OCI-LY1 (cell line): ENCODE data around the gene PSMA5.

Experiments
- H2AFZ ChIP-seq: fragments of 200-600 bp; sonication (generic), shearing (Covaris generic); 2 replicates; pipeline ENCODE4 v1.6.0; 2014; ENCODE audit warnings: antibody characterized with exemption, mild to moderate bottlenecking, low read length
- H3F3A ChIP-seq: fragments of 200-600 bp; sonication (generic), shearing (Covaris generic); 2 replicates; pipeline ENCODE4 v1.6.0; 2014; ENCODE audit warnings: mild to moderate bottlenecking, antibody characterized with exemption, low read length, moderate library complexity; ENCODE audit not compliant: insufficient read depth
- H3K27ac ChIP-seq: fragments of 200-600 bp; sonication (generic); 2 replicates; pipeline ENCODE4 v1.5.1; 2014; ENCODE audit warnings: low read length, mixed run types, mild to moderate bottlenecking, low read depth; ENCODE audit not compliant: poor library complexity, severe bottlenecking
- H3K27me3 ChIP-seq: fragments of 200-600 bp; sonication (generic); 2 replicates; pipeline ENCODE4 v1.6.0; 2014; ENCODE audit warnings: antibody characterized with exemption, mild to moderate bottlenecking, low read length, moderate library complexity; ENCODE audit not compliant: insufficient read depth
- H3K36me3 ChIP-seq: fragments of 200-600 bp; sonication (generic); 2 replicates; pipeline ENCODE4 v1.6.1; 2014; ENCODE audit warnings: mild to moderate bottlenecking, antibody characterized with exemption, low read length, moderate library complexity, mixed read lengths; ENCODE audit not compliant: insufficient read depth
- H3K4me1 ChIP-seq: fragments of 200-600 bp; sonication (generic); 2 replicates; pipeline ENCODE4 v1.5.1; 2014; ENCODE audit warnings: mild to moderate bottlenecking, low read length, moderate library complexity; ENCODE audit not compliant: insufficient read depth, severe bottlenecking
- H3K4me2 ChIP-seq: fragments of 200-600 bp; sonication (generic), shearing (Covaris generic); 2 replicates; pipeline ENCODE4 v1.6.1; 2014; ENCODE audit warnings: low read length
- H3K4me3 ChIP-seq: fragments of 200-600 bp; sonication (generic); 2 replicates; pipeline ENCODE4 v1.5.1; 2014; ENCODE audit warnings: low read length, low read depth, mild to moderate bottlenecking, mixed read lengths; ENCODE audit not compliant: poor library complexity, severe bottlenecking
- H3K79me2 ChIP-seq: fragments of 200-600 bp; shearing (Covaris generic); 2 replicates; pipeline ENCODE4 v1.6.1; 2016; ENCODE audit warnings: mixed run types, low read length, mixed read lengths; ENCODE audit not compliant: insufficient read depth
- H3K9ac ChIP-seq: fragments of 200-600 bp; sonication (generic), shearing (Covaris generic); 2 replicates; pipeline ENCODE4 v1.6.1; 2014; ENCODE audit warnings: mild to moderate bottlenecking, low read length, mixed read lengths
- H3K9me2 ChIP-seq: fragments of 200-600 bp; sonication (generic), shearing (Covaris generic); 2 replicates; pipeline ENCODE4 v1.6.1; 2014; ENCODE audit warnings: low read depth, mild to moderate bottlenecking, low read length, mixed read lengths
- H3K9me3 ChIP-seq: fragments of 200-600 bp; shearing (Covaris generic); 2 replicates; pipeline ENCODE4 v1.6.1; 2014; ENCODE audit warnings: low read length, mixed read lengths
- H4K20me1 ChIP-seq: fragments of 200-600 bp; sonication (generic), shearing (Covaris generic); 2 replicates; pipeline ENCODE4 v1.6.0; 2016; ENCODE audit warnings: mild to moderate bottlenecking, low read length; ENCODE audit not compliant: insufficient read depth
- CTCF ChIP-seq: fragments of 200-600 bp; sonication (generic), shearing (Covaris generic); IDR thresholded peaks from 2 replicates; pipeline ENCODE4 v1.5.1; 2017; ENCODE audit warnings: mild to moderate bottlenecking, antibody characterized with exemption, low read length, moderate library complexity, mixed read lengths
- EZH2 ChIP-seq: fragments of 200-600 bp; sonication (generic), shearing (Covaris generic); IDR thresholded peaks from 2 replicates; pipeline ENCODE4 v1.8.0; 2017; ENCODE audit warnings: borderline replicate concordance, mixed run types, mild to moderate bottlenecking, antibody characterized with exemption, low read length, moderate library complexity, mixed read lengths

The PSMA5 gene

GRCh38 chr1:109383087-109383779 is 43.0 kb downstream of the PSMA5 start:
- Histone ChIP-seq H3K27me3 (no peaks in the 10 kb centered on the region), H3F3A (no peaks in the 10 kb centered on the region), H3K4me2 (no peak overlapping the region), H4K20me1 (no peaks in the 10 kb centered on the region), H3K4me1 (no peaks in the 10 kb centered on the region), H3K79me2 (no peaks in the 10 kb centered on the region), H3K4me3 (no peak overlapping the region), H3K9ac (no peak overlapping the region), H3K9me3 (no peaks in the 10 kb centered on the region), H2AFZ (no peak overlapping the region), H3K27ac (no peak overlapping the region), H3K9me2 (no peaks in the 10 kb centered on the region), H3K36me3 (no peaks in the 10 kb centered on the region)
- TF ChIP-seq EZH2 (no peak), CTCF (no peak)

- Histone ChIP-seq H3K9me2 (no peaks in the 10 kb centered on the region), H3K27ac (no peak overlapping the region), H3K4me3 (no peak overlapping the region), H3K9ac (no peak overlapping the region), H3F3A (no peaks in the 10 kb centered on the region), H3K36me3 (no peaks in the 10 kb centered on the region), H3K4me1 (no peaks in the 10 kb centered on the region), H3K9me3 (no peaks in the 10 kb centered on the region), H3K4me2 (no peak overlapping the region), H3K27me3 (no peaks in the 10 kb centered on the region), H4K20me1 (no peaks in the 10 kb centered on the region), H3K79me2 (no peaks in the 10 kb centered on the region), H2AFZ (no peak overlapping the region)
- no peak for TF ChIP-seq CTCF
- TF ChIP-seq EZH2: no peak
Observed at GRCh38 chr1:109381573-109381972, 44.7 kb downstream of the PSMA5 start.

- Histone ChIP-seq H3K4me2 (no peak overlapping the region), H3K4me3 (no peak overlapping the region), H3K9me2 (no peaks in the 10 kb centered on the region), H3K9ac (no peak overlapping the region), H3K4me1 (no peaks in the 10 kb centered on the region), H2AFZ (no peak overlapping the region), H3K79me2 (no peaks in the 10 kb centered on the region), H3K27ac (no peak overlapping the region), H3K36me3 (no peaks in the 10 kb centered on the region), H3K9me3 (no peaks in the 10 kb centered on the region), H4K20me1 (no peaks in the 10 kb centered on the region), H3K27me3 (no peaks in the 10 kb centered on the region), H3F3A (no peaks in the 10 kb centered on the region)
- TF ChIP-seq EZH2: no peak
- no peak for TF ChIP-seq CTCF
Observed at GRCh38 chr1:109379907-109380306, 46.3 kb downstream of the PSMA5 start.
